ENCODE results near the gene SCFD2.

SCFD2 gene

GRCh38 chr4:52998413-52998812, 367.4 kb downstream of the SCFD2 start:
- Histone ChIP-seq H3K27me3 (ENCODE audit: insufficient read depth, poor library complexity, severe bottlenecking) (no peaks in the 10 kb centered on the region), H3K4me3 (replicated peaks; ENCODE audit: insufficient read depth, low read length) (no peak overlapping the region), H3K27ac (replicated peaks) (no peak overlapping the region)
- TF ChIP-seq POLR2AphosphoS5 (IDR thresholded peaks at IDR 0.05; ENCODE audit: low read depth) = no peak
- no peak for TF ChIP-seq REST (IDR thresholded peaks at IDR 0.05; ENCODE audit: insufficient replicate concordance, low read depth)
- TF ChIP-seq GABPA (IDR thresholded peaks at IDR 0.05; ENCODE audit: low read depth) = no peak
- no peak for TF ChIP-seq SPI1 (IDR thresholded peaks at IDR 0.05; ENCODE audit: borderline replicate concordance, low read depth)
- TF ChIP-seq CTCF (IDR thresholded peaks at IDR 0.05; ENCODE audit: insufficient read depth, low read length) = no peak
- no peak for DNase-seq (ENCODE audit: low read depth in 1 of 2, low spot score in 1 of 2)

- H3K27me3 ChIP-seq (ENCODE audit: insufficient read depth, poor library complexity, severe bottlenecking) = no peaks in the 10 kb centered on the region
- TF ChIP-seq POLR2AphosphoS5 (IDR thresholded peaks at IDR 0.05; ENCODE audit: low read depth) = no peak
- no peak for TF ChIP-seq REST (IDR thresholded peaks at IDR 0.05; ENCODE audit: insufficient replicate concordance, low read depth)
- DNase-seq (ENCODE audit: low read depth in 1 of 2, low spot score in 1 of 2) = no peak
- H3K27ac ChIP-seq (replicated peaks) = no peak overlapping the region
- H3K4me3 ChIP-seq (replicated peaks; ENCODE audit: insufficient read depth, low read length) = no peak overlapping the region
Observed at GRCh38 chr4:52997132-52997416, 368.8 kb downstream of the SCFD2 start.

- DNase-seq (ENCODE audit: low read depth in 1 of 2, low spot score in 1 of 2) = no peak
- no peak overlapping the region for H3K4me3 ChIP-seq (replicated peaks; ENCODE audit: insufficient read depth, low read length)
- no peak overlapping the region for H3K27ac ChIP-seq (replicated peaks)
- H3K27me3 ChIP-seq (ENCODE audit: insufficient read depth, poor library complexity, severe bottlenecking) = no peaks in the 10 kb centered on the region
- TF ChIP-seq CTCF (IDR thresholded peaks at IDR 0.05; ENCODE audit: insufficient read depth, low read length) = no peak
- TF ChIP-seq SPI1 (IDR thresholded peaks at IDR 0.05; ENCODE audit: borderline replicate concordance, low read depth) = no peak
- TF ChIP-seq POLR2AphosphoS5 (IDR thresholded peaks at IDR 0.05; ENCODE audit: low read depth) = no peak
- TF ChIP-seq REST (IDR thresholded peaks at IDR 0.05; ENCODE audit: insufficient replicate concordance, low read depth) = no peak
Observed at GRCh38 chr4:52996261-52997131, 369.4 kb downstream of the SCFD2 start.

Data from HL-60 (cell line).